Erythroblast (primary cell): ENCODE data around the gene IL31RA.

ENCODE experiments used
- GATA1 ChIP-seq: IDR thresholded peaks from 2 replicates; pipeline ENCODE4 v1.6.1; 2011; ENCODE audit warnings: low read depth, mild to moderate bottlenecking, control low read depth, low read length, moderate library complexity
- POLR2A ChIP-seq: IDR thresholded peaks from 2 replicates; pipeline ENCODE4 v1.6.1; 2011; ENCODE audit warnings: mild to moderate bottlenecking, low read length

- no peak for TF ChIP-seq POLR2A
- no peak for TF ChIP-seq GATA1
Measured at GRCh38 chr5:55917402-55918086, 66.4 kb downstream of the IL31RA start.
